HG03039 (cell line): ENCODE results near the gene HPCAL1.
"Not testable (repeated sequence)": the region's sequence is repeated elsewhere in the genome, so short reads cannot be mapped to it uniquely, and the experiment has no call there.

ENCODE experiments used
- ATAC-seq: cut with Tn5 transposase; IDR thresholded peaks from one replicate; pipeline ENCODE4 v1.9.1; 2021; ENCODE audit warnings: mild to moderate bottlenecking, moderate library complexity; ENCODE audit not compliant: unreplicated experiment

HPCAL1 gene

DNA sequence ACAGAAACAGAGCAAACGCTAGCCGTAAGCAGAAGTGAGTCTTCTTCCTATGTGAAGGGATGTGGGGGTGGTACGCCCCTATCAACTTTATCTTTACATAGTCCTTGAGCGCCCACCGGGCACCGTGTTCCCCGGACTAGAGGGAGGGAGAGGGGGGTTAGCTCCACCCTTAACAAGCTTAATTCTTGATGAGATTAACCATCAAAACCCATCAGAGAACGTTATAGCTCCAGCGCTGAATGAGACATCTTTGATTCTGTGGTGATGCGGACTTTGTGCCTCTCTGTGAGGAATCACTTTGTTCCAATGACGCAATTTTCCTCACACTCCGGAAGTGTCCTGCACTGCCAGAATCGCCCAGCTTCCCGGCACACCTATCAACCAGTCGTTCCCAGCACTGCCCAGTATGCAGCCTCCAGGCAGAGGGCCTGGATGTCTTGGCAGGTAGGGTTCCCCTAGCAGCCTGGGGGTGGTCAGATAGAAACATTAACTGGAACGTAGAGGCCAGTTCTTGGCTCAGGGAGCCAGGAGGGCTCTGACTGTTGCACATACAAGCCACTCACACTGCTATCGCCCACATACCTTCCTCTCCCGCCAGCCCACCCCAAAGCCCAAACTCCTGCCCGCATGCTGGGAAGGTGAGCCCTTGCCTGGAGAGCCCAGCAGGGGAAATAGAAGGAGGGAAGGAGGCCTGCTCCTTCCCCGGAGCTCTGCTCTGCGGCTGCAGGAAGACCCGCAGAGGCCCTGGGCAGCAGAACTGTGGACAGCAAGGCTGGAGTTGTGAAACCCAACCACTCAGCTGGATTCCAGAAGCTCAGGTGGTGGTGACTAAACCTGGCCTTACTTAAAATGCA, 147.4 kb downstream of the HPCAL1 start:
- no peak for ATAC-seq

DNA sequence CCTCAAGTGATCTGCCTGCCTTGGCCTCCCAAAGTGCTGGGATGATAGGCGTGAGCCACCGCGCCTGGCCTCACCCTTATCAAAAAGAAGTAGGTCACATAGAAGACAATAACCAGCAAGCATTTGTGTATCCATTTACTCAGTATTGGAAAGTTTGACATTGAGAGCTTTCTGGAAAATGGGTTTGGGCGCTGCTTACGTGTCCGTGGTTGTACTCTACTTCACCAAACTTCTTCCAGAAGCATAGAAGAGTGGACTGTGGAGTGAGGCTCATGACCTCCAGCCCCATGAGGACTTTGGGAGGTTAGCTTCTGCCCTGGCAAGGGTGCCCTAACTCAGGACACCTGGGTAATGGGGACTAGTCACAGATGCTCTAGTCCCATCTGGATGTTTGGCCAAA, 149.1 kb downstream of the HPCAL1 start:
- no peak for ATAC-seq

DNA sequence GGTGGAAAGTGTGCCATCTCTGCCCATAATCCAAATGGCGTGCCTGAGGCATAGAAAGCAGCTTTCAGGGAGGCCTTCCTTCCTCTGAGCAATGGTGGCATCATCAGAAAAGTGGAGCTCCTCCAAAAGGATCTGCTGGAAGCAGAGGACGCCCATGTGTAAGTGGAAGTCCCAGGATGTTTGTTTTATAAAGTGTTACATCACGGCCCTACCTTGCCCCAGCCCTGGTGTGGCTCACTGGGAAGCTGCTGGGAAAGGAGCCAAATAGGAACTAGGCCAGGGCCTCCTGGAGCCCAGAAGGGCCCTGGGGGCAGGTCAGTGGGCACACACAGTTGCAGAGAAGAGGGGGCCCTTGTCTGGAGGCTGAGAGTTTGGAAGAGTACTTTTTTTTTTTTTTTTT, 149.6 kb downstream of the HPCAL1 start:
- no peak for ATAC-seq

DNA sequence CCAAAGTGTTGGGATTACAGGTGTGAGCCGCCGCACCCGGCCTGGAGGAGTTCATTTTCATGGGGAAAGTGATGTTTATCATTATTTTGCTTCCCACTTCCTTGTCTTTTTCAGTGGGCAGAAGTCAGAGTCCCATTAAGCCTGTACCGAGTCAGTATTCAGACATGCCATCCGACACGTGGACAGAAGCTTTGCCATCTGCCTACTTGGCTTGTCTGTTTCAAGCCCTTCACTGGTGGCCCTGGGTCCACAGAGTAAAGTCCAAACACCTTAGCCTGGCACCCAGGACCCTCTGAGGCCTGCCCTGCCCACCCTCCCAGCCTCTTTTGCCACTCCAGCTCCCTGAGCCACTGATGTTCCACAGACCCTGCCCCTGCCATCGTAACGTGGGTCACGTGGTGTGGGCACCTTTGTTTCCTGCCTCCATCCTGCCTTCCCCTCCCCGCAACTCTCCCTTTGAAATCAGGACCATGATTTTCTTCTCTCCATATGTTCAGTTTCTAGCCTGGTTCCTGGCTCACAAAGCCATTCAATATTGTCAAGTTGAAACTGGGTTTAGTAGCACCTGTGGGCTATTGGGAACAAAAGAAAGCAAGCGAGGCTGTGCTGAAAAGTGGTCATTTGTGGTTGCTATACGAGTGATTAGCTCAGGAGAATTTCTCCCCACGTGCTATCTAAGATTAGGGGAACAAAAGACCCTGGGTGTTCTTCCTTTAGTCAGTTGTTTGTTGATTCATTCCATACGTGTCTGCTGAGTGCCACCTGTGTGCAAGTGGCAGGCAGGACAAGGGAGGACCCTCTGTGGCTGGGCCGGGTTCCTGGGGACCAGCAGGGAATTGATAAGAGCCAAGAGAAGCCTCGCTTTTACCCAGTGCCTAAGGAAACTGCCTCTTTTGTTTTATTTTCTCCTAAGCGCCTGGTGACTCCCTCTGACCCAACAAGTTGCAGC, 150.5 kb downstream of the HPCAL1 start:
- no peak for ATAC-seq

DNA sequence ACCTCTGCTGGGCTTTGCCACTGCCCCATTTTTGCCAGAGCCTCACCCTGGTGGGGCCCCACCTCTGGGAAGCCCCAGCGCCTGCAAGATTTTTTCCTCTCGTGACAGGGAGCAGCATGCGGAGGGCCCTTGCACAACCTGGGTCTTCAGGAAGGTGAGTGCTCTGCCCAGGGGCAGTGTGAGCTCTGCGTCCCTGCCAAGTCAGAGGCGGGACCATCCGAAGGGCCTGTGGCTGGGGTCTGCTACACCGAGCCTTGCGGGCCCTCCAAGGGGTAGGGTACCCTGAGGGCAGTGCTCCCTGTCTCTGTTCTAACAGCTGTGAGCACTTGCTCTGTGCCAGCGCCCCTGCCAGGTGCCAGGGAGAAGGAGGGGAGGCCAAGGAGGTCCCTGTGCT, 151.2 kb downstream of the HPCAL1 start:
- ATAC-seq: no peak

DNA sequence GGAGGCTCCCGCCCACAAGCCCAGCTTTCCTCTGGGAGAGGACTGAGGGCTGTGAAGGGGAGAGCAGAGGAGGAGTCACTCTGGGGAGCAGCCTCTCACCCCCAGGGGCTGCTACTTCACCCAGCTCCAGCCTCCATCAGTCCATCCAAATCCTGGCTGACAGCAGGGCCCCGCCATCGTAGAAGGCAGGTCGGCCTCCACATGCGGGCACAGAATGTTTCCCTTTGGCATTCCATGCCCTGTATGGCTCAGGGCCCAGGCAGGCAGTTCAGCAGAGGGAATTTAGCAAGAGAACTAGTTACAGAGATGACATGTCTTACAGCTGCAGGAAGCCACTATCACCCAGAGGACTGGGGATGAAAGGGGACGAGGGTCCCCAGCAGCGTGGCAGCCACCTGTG, 151.8 kb downstream of the HPCAL1 start:
- no peak for ATAC-seq

DNA sequence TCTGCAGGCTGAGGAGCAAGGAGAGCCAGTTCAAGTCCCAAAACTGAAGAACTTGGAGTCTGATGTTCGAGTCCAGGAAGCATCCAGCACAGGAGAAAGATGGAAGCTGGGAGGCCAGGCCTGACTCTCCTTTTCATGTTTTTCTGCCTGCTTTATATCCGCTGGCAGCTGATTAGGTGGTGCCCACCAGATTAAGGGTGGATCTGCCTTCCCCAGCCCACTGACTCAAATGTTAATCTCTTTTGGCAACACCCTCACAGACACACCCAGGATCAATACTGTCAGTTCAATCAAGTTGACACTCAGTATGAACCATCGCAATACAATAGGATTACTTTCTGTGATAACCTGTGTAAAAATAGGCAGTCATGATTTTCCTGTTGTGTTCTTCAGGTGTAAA, 154.5 kb downstream of the HPCAL1 start:
- not testable (repeated sequence) for ATAC-seq

DNA sequence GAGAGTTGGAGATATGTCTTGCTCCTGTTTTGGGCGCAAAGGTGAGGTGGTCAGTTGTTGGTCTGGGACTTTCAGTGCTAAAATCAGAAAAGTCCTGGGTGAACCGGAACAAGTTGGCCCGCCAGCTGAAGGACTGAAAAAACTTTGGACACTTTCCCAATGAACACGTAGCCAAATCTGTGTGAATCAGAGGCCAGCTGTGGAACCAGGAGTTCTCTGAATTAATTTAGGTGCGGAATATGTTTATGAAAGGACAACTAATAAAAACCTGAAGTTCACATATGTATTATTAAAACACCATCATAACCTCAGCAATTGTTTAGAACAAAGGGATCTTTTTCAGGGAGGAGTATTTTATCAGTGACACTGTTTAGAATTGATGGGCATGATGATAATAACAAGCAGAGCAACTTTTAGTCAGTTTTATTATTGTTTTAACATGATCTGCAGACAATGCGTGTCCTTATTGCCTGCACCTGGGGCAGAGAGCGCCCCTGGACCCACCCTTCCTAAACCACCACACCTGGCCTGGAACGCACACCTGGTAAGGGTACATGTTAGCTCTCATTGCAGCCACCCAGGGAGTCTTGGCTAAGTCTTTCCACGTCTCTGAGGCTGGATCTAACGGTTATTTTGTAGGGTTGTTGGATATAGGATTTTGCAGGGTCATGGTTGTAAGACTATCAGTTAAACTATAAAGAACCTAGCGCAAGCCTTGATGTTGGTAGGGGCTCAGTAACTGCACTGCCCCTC, 155.3 kb downstream of the HPCAL1 start:
- no peak for ATAC-seq

DNA sequence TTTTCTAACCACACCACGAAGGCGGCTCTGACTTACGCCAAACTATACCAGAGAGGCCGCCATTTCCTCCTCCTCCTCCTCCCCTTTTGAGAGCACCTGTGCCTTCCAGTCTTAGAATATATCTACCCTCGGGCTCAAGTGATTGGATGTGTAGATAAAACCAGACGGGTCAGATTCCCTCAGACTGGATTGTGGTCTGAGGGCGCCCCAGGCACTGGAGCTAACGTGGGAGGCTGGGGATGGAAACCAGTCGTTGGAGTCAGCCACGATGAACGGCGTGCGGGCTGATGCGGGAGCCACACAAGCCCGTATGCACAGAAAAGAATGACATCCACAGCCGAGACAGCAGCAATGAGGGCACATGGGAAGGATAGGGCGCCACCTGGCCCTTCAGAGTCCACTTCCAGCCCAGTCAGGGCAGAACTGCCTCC, 157.7 kb downstream of the HPCAL1 start:
- no peak for ATAC-seq

DNA sequence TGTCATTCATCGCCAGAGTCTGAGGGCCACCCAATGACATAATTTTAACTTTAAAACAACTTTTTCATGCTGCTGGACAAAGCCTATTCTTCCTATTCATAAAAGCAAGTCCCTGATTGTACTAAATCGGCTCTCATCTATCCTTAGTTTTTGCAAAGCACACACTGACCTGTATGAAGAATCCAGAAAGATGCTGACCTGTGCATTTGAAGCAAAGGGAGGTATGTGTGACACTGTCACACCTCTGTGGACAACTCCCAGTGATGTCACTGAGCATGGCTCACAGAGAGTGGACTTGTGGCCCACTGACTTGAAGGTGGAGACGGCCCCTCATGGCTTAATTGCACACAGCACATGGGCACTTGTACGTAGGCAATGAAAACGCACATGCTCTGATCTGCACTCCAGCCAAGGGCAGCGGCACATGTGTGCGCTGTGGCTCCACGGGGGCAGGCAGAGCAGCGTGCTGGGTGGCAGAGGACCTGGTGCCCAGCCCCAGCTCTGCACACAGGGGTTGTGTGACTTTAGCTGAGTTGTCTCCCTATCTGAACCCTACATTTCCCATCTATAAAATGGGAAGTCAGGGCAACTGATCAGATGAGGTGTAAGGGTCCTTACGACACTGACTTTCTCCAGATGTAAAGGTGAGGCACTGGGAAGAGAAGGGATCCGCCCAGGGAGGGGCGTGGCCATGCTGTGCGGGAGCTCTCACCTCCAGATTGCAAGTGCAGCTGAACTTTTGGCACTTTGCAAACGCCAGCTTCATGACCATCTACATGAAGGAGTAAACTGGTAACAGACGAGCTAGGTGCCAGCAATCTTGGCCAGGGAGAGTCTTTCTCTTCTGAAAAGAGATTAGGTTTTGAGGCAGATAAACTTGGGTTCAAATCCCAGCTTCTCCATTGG, 159.7 kb downstream of the HPCAL1 start:
- no peak for ATAC-seq

DNA sequence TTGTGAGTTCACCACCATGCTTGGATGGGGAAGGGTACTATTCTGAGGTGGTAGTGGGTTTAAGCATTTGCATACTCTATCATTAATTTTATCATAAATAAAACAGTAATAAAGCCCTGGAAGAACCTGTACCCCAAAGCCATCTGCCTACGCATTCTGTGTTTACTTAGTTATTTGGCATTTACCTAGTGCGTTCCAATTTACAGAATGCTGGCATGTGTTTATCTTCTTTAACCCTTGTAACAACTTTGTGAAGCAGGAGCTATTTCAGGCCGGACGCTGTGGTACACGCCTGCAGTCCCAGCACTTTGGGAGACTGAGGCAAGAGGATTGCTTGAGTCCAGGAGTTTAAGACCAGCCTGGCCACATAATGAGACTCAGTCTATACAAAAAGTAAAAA, 163.2 kb downstream of the HPCAL1 start:
- no peak for ATAC-seq

DNA sequence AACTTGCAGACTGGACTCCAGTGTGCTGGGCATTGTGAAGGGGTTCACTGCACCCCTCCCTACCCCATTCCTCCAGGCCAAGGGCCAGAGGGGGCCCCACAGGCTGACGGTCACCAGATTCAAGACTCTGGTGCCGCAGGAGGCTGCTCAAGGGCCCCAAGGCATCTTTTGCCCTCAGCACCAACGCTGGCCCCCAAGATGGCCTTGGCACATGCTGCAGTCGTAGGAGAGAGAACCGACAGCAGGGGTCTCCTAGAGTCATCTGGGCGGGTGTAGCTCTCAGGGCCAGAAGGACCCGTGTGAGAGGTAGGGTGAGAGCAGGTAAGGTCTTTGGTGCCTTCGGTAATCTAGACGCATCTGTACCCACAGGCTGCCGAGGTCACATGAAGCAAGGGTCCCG, 164.1 kb downstream of the HPCAL1 start:
- ATAC-seq: no peak

DNA sequence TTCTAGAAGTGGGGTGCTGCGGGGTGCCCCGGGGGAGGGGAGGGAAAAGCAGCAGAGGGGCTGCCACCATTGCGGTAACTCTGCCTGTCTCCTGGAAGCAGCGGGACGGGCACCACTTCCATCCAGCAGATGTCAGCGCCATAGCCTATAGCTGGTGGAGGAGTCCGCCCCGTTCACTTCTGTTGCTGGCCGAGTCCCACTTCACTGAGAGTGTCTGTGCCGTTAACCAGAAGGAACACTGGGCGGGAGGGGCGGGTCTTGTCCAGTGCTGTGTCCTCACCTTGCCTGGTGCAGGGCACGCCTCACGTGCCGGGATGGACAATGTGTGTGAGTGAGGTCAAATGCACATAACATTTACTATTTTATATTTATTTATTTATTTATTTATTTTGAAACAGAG, 164.7 kb downstream of the HPCAL1 start:
- ATAC-seq: no peak

DNA sequence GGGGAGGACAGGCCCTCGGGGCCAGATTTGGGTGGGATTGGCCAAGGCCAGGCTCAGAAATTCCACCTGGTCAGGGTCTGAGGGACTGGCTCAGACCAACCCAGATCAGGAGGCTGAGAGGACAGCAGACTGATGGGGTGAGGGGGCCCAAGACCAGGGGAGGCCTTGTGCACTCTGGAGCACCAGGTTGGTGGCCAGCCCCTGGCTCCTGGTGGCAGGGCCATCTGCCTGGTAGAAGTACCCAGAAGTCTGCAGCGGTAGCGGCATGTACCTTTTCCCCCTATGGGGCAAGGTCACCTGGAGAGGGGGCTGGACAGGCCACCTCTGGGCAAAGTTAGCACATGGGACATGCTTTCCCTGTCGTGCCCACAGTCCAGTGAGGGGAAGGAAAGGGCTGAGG, 166.6 kb downstream of the HPCAL1 start:
- no peak for ATAC-seq

DNA sequence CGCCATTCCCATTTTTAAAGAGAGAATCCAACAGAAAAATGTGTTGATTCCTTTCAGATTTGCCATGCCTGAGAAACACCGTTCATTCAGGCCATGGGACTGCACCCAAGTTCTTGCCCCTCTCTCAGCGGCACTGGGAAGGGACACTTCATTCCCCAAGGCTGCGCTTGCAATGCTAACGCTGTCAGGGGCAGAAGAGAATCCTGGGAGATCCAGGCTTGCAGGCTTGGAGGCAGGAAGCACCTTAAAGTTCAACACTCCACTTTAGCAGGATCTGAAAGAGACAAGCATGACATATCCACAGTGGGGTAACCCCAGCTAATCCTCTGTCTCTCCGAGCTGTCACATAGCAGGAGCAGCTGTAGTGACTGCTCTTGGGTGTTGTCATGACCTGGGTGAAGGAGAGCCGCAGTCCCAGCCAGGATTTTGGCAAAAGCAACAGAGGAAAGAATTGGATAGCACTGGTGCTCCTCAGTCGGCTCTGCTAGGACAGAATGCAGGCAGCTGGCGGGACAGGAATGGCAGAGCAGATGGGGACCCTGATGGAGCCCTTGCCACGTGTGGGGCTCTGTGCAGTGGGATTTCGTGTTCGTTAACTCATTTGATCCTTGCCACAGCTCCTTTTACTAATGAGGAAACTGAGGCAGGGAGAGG, 167.4 kb downstream of the HPCAL1 start:
- no peak for ATAC-seq

DNA sequence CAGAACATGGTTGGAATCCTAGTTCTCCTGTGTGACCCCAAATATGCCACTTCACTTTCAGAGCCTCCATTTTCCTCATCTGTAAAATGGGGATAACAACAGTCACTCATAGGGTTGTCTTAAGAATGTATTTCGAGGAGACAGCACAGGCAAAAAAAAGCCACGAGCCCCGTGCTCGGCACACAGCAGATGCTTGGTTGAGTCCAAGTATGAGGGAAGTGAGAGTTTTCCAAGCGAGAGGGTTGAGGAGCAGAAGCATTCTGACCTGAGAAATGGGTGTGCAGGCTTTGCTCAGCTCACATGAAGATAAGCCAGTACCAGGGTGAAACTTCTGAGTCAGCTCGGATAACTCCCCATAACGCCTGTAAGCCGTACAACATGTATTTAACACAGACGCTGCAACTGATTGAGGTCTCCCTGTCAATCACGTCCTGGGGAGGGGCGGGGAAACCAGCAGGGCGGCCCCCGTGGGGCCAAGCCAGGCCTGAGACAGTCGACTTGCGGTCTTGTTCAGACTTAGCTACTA, 168.4 kb downstream of the HPCAL1 start:
- no peak for ATAC-seq

DNA sequence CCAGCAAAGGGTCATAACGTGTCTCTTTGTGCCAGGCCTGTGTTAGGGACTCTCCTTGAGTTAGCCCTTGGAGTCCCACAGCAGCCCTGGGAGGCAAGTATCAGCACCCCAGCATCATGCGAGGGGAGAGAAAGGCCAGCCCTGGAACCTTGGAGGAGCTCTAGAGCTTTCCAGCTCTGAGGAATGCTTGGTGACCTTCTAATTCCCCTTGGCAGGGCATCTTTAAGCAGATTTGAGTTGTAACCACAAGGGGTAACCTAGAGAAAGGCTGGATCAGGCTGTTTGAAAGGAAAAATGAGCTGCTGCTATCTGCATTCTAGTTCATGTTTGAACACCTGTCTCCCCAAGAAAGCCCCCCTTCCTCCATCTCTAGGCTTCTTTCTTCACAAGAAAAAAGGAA, 169.3 kb downstream of the HPCAL1 start:
- ATAC-seq: no peak

DNA sequence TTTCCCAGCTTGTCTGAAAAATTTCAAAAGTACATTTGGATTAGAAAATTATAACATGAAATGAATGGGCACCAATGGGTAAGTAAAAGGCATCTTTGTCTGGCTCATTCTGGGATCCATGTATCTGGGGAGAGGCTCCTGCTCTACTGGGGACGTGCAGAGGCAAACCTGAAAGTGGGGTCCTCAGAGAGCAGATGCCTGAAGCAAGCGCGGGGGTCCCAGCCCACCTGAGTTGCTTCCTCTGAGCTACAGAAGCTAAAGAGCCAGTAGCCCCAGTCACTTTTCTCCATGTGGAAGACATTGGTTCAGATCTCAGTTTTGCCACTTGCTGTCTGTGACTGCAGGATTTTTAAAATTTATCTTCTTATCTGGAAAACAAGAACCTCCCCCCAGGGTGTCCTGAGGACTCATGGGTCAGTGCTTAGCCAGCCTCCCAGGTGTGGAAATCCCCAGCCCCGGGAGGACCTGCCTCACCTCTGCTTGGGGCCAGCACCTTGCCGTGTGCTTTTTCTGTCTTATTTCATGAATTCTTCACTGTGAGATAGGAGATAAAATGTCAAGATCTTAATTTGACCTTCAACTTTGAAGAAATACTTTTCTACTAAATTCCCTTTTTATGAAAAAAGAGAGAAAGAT, 170.5 kb downstream of the HPCAL1 start:
- ATAC-seq: no peak

DNA sequence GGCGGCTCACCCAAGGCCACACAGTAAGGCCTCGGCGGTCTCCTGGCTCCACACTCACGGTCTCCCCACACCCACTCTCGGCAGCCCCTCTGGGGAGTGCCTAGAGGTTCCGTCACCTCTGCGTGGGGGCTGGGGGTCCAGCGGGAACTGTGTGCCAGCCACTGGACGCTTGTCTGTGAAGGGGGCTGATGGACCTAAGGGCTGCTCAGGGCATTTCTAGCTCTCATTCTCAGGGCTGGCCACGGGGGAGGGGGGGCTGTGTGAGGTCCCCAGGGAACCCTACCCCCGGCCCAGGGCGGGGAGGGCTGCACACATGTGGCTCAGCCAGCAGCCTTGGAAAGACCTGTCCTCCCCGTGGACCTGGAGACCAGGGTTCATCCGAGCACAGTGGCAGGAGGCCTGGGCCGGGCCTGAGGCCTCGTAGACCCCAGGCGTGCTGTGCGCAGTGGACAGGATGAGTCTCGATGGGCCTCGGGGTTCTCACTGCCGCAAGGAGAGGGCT, 172.6 kb downstream of the HPCAL1 start:
- ATAC-seq: no peak
